ENCODE results near the gene PSMD9.
"Not testable (repeated sequence)": the region's sequence is repeated elsewhere in the genome, so short reads cannot be mapped to it uniquely, and the experiment has no call there.

The PSMD9 gene

GRCh38 chr12:121874071-121874470, 14.5 kb upstream of the PSMD9 start:
- DNase-seq, result no peak

- DNase-seq, result no peak
Observed at GRCh38 chr12:121875582-121875981, 13.0 kb upstream of the PSMD9 start.

GRCh38 chr12:121876080-121876447, 12.5 kb upstream of the PSMD9 start:
- not testable (repeated sequence) for DNase-seq

GRCh38 chr12:121883315-121883660, 5.3 kb upstream of the PSMD9 start:
- no peak for DNase-seq

- DNase-seq, result not testable (repeated sequence)
Observed at GRCh38 chr12:121885129-121885528, 3.5 kb upstream of the PSMD9 start.

GRCh38 chr12:121888083-121888477, 510 bp upstream of the PSMD9 start:
- DNase-seq, result no peak

GRCh38 chr12:121889274-121889624, 659 bp downstream of the PSMD9 start:
- no peak for DNase-seq

- DNase-seq, result not testable (repeated sequence)
Observed at GRCh38 chr12:121889661-121890060, 1.1 kb downstream of the PSMD9 start.

- no peak for DNase-seq
Observed at GRCh38 chr12:121892673-121893561, 4.3 kb downstream of the PSMD9 start.

DNA sequence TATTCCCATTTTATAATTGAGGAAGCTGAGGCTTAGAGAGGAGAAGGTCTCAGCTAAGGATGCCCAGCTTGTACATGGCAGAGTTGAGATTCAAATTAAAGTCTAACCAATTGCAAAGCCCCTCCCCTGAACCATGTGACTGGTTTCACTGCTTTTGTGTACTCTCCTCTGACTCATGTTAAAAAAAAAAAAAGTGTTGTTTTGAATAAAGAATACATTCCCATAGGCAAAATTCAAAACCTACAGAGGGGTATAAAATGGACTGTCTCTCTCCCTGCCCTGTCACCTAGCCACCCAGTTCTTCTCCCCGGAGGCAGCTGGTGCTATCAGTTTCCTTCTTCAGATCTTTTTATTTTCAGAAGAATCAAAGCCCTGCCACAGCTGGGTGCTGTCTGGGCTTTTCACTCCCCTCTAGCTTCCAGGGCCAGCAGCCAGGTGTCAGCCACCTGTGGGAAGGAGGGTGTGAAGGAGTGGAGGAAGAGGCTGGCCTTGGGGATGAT, 5.4 kb downstream of the PSMD9 start:
- DNase-seq, result no peak

DNA sequence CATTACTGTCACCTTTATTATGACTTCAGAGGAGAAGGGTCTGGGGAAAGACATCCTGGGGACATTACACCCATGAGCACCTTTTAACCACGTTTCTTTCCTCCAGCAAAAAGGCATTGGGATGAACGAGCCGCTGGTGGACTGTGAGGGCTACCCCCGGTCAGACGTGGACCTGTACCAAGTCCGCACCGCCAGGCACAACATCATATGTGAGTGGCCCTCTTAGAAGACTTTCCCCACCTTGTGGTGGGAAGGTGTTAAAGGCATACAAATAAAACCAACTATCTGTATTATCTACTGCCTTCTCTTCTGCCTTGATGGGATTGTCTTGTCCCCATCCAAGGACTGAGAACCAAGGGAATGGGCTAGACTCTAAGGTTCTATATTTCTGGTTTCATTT, 6.0 kb downstream of the PSMD9 start:
- DNase-seq, result no peak

DNA sequence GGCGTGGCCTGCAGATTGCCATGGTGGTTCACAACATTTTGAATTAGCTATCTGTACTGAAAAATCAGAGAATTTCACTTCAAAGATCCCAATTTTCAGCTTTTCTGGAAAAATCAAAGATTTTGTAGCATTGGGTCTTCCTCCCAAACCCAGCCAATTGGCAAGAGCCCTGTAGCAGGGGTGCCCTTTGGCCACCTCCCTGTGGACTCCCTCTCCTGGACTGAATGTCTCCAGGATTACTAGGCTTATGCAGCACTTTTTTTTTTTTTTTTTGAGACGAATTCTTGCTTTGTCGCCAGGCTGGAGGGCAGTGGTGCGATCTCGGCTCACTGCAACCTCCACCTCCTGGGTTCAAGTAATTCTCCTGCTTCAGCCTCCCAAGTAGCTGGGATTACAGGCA, 9.7 kb downstream of the PSMD9 start:
- DNase-seq, result no peak

GRCh38 chr12:121899590-121899989, 11.0 kb downstream of the PSMD9 start:
- DNase-seq, result no peak

- DNase-seq, result no peak
Observed at GRCh38 chr12:121903202-121903601, 14.6 kb downstream of the PSMD9 start.

DNA sequence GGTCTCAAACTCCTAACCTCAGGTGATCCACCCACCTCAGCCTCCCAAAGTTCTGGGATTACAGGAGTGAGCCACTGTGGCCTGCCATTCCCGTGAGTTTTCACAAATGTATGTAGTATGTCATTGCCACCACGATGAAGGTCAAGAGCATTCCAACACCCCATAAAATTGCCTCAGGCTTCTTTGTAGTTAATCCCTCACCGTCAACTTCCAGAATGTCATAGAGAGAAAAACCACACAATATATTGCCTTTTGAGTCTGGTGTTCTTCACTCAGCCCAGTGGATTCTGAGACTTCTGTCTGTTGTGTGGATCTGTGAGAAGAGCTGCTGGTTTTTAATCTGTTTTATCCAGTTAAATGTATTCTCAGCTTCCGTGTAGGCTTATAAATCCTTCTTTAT, 17.2 kb downstream of the PSMD9 start:
- no peak for DNase-seq

GRCh38 chr12:121908702-121909101, 20.1 kb downstream of the PSMD9 start:
- no peak for DNase-seq

DNA sequence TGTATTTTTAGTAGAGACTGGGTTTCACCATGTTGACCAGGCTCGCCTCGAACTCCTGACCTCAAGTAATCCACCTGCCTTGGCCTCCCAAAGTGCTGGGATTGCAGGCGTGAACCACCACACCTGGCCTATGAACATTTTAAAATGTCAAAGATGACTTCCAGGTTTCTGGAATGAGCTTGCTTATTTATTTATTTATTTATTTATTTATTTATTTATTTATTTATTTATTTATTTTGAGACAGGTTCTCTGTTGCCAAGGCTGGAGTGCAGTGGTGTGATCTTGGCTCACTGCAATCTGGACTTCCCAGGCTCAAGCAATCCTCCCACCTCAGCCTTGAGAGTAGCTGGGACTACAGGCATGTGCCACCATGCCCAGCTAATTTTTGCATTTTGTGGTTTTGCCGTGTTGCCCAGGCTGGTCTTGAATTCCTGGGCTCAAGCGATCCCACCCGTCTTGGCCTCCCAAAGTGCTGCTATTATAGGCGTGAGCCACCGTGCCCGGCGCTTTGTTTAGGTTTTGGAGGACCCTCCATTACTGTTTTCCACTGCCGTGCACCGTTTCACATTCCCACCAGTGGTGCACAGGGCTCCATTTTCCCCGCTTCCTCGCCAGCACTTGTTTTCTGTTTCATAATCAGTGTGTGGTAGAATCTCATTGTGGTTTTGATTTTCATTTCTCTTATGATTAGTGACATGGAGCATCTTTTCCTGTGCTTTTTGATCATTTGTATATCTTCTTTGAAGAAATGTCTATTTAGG, 23.4 kb downstream of the PSMD9 start:
- no peak for DNase-seq

GRCh38 chr12:121915841-121916321, 27.3 kb downstream of the PSMD9 start:
- no peak for DNase-seq

DNA sequence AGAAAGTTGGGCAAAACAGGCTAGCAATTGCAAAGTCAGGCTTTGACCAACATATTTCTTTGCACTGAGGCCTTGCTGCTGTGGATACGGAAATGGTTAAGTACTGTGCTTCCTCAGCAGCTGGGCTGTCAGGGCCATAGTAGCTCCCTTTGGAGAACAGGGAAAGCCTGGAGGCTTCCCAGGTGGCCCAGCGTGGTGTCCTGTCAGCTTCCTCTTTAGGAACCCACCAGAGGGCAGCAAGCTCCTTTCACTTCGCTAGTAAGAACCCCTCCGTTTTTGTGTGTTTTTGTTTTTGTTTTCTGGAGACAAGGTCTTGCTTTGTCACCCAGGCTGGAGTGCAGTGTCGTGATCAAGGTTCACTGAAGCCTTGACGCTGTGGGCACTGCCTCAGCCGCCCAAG, 28.1 kb downstream of the PSMD9 start:
- no peak for DNase-seq

DNA sequence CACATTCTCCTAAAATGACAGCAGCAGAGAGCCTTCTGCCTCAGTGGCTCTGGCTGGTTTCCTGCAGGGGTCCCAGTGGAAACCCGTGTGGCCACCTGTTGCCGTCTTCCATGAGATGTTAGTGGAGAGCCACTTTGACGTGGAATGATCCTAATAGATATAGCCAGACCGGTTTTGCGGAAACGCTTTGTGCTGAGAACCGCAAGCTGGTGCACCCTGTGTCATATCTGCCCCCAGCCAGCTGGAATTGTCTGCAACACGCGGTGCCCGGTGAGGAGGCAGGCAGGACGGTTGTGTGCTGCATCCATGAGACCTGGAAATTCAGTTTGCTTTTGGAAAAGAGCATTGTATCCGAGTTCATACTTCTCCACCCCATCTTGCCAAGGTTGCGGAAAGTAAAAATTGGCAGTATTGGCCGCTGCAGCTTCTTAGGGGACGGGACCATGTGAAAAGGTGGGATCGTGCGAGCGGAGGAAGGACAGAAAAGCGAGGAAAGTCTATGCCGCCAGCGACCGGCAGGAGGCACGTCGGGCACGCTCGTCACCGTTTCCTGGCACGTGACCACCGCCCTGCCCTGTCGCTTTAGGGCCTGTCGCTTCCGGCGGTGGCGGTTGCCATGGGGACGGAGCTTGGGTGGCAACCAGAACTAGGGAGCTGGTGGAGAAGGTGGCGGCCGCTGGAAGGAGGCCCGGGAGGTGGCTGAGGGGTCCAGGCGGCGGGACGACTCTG, 29.5 kb downstream of the PSMD9 start, which contains the start of gene CFAP251:
TSS of gene CFAP251 (plus strand) at position 643 of the 729 bp plus-strand sequence. CDS start 2,714 bp downstream, outside the sequence.
- peak; percentile 94 for DNase-seq

GRCh38 chr12:121918679-121919038, 30.1 kb downstream of the PSMD9 start:
- DNase-seq, result no peak

- no peak for DNase-seq
Observed at GRCh38 chr12:121921066-121921465, 32.5 kb downstream of the PSMD9 start.

DNA sequence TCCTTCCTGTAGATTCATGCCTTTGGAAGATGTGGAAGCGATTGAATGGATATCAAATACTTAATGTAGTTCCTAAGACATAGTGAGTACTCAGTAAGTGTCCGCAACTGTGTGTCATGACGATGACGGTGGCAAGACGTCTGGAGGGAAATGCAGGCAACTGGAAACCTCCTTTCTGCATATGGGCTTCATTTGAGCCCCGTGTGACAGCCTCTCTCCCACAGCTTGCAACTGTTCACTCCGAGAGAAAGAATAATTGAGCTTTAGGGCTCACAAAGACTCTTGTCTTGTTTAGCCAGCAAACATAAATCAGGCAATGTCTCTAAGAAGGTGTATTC, 36.7 kb downstream of the PSMD9 start:
- no peak for DNase-seq
